Neural crest cell (in vitro differentiated cells): Measurements from ENCODE around the gene PKD1. TPM values are rescaled to one million over a fixed set of nuclear protein-coding genes. Genes with fewer than 3 reads are reported as not detected.

Experiments used
- DNase-seq: peaks from one replicate; pipeline ENCODE4 v3.0.0; 2021; ENCODE audit warnings: low read depth, mixed read lengths, low spot score
- H3K27ac Mint-ChIP-seq: one replicate; pipeline ENCODE4 v1.8.0; 2021; ENCODE audit warnings: mild to moderate bottlenecking, mixed read lengths; ENCODE audit not compliant: unreplicated experiment
- H3K27me3 Mint-ChIP-seq: 2 replicates; pipeline ENCODE4 v1.8.0; 2021; ENCODE audit warnings: low read depth, mild to moderate bottlenecking, mixed read lengths
- H3K36me3 Mint-ChIP-seq: 2 replicates; pipeline ENCODE4 v1.8.0; 2021; ENCODE audit warnings: low read depth, mild to moderate bottlenecking, mixed read lengths
- H3K4me1 Mint-ChIP-seq: 2 replicates; pipeline ENCODE4 v1.8.0; 2021; ENCODE audit warnings: mixed read lengths
- H3K4me3 Mint-ChIP-seq: one replicate; pipeline ENCODE4 v1.8.0; 2021; ENCODE audit warnings: mild to moderate bottlenecking, mixed read lengths
- H3K9me3 Mint-ChIP-seq: 2 replicates; pipeline ENCODE4 v1.8.0; 2021; ENCODE audit warnings: mixed read lengths
- CTCF ChIP-seq: fragments of 200-600 bp; sonication (generic); conservative IDR thresholded peaks from 2 replicates; pipeline ENCODE4 v1.5.0; 2021; ENCODE audit warnings: antibody characterized with exemption, mild to moderate bottlenecking
- total RNA-seq: library from RNA; stranded (reverse); gene quantifications from 2 replicates; pipeline ENCODE4 v1.2.1, GENCODE V29; 2021

Gene PKD1
- total RNA-seq, 1 donor from 2014 or later = 115 TPM

- TF ChIP-seq CTCF = no peak
- Mint-ChIP-seq H3K4me1 (peaks cover 21% of the 10 kb centered on the region), H3K36me3 (no peaks in the 10 kb centered on the region), H3K27me3 (no peaks in the 10 kb centered on the region), H3K9me3 (no peaks in the 10 kb centered on the region), H3K4me3 (no peak overlapping the region), H3K27ac (no peak overlapping the region)
- no peak for DNase-seq
Observed at GRCh38 chr16:2043667-2044451, 91.8 kb downstream of the PKD1 start.

GRCh38 chr16:2042986-2043666, 92.6 kb downstream of the PKD1 start:
- Mint-ChIP-seq H3K27ac (no peak overlapping the region), H3K9me3 (no peaks in the 10 kb centered on the region)
- no peak for DNase-seq

GRCh38 chr16:2042171-2042985, 93.3 kb downstream of the PKD1 start:
- no peaks in the 10 kb centered on the region for H3K9me3 Mint-ChIP-seq
- no peaks in the 10 kb centered on the region for H3K27me3 Mint-ChIP-seq
- no peak for TF ChIP-seq CTCF
- DNase-seq = no peak
- no peak overlapping the region for H3K4me3 Mint-ChIP-seq
- peaks cover 14% of the 10 kb centered on the region for H3K4me1 Mint-ChIP-seq
- no peak overlapping the region for H3K27ac Mint-ChIP-seq
- H3K36me3 Mint-ChIP-seq = no peaks in the 10 kb centered on the region

More at GRCh38 chr16:2042986-2043666, 92.6 kb downstream of the PKD1 start:
- Mint-ChIP-seq H3K4me1 (peaks cover 14% of the 10 kb centered on the region), H3K4me3 (no peak overlapping the region), H3K36me3 (no peaks in the 10 kb centered on the region), H3K27me3 (no peaks in the 10 kb centered on the region)
- no peak for TF ChIP-seq CTCF

DNA sequence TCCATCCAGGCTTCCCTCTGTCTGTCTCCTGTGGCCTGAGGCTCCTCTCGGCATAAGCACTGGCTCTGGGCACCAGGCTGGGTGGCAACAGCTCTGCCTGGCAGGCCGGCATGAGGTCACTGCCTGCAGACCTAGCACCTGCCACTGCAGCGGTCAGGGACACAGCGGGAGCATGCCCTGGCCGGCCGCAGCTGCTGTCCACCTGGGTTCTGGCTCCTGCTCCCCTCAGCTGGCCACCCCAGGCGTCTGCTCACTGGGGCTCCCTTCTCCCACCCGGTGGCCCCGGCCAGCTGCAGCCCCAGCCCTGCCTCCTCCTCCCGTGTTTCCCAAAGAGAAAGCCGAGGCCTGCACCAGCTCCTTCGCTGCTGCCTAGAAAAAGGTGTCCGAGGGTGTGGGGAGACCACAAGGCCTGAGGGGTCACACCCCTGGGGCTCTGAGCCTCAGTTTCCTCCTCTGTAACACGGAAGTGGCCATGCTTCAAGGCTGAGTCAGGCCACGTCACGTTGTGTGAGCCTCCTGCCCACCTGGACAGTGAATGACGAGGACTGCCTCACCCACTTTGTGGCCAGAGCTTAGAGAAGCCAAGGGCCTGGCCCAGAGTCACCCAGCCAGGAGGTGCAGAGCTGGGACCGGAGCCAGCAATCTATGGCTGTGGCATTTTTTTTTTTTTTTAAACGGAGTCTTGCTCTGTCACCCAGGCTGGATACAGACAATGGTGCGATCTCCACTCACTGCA, 94.7 kb downstream of the PKD1 start:
- Mint-ChIP-seq H3K27ac (peak overlapping the region; percentile 50), H3K27me3 (no peaks in the 10 kb centered on the region), H3K4me3 (no peak overlapping the region), H3K4me1 (peaks cover 4% of the 10 kb centered on the region), H3K9me3 (no peaks in the 10 kb centered on the region), H3K36me3 (no peaks in the 10 kb centered on the region)
- no peak for DNase-seq
- TF ChIP-seq CTCF = no peak
